NT2/D1 (cell line): ENCODE measurements around the gene MSI1.

ENCODE experiments used
- DNase-seq: peaks from one replicate; pipeline ENCODE4 v3.0.0-alpha.2; 2011; ENCODE audit warnings: low read depth, low spot score
- H3K27me3 ChIP-seq: 2 replicates; pipeline ENCODE4 v1.6.0; 2011; ENCODE audit warnings: mild to moderate bottlenecking; ENCODE audit not compliant: insufficient read length, insufficient read depth
- H3K36me3 ChIP-seq: 2 replicates; pipeline ENCODE4 v1.6.1; 2011; ENCODE audit warnings: mild to moderate bottlenecking, low read length, mixed read lengths; ENCODE audit not compliant: insufficient read depth, insufficient read length
- H3K4me1 ChIP-seq: 2 replicates; pipeline ENCODE4 v1.5.1; 2011; ENCODE audit not compliant: insufficient read depth, insufficient read length
- H3K4me3 ChIP-seq: 2 replicates; pipeline ENCODE4 v1.5.1; 2011; ENCODE audit warnings: low read depth; ENCODE audit not compliant: insufficient read length
- H3K9ac ChIP-seq: 2 replicates; pipeline ENCODE4 v1.6.0; 2011; ENCODE audit warnings: low read depth; ENCODE audit not compliant: insufficient read length
- H3K9me3 ChIP-seq: 2 replicates; pipeline ENCODE4 v1.5.1; 2011; ENCODE audit warnings: mild to moderate bottlenecking, low read length; ENCODE audit not compliant: insufficient read depth
- SUZ12 ChIP-seq: IDR thresholded peaks from 2 replicates; pipeline ENCODE4 v1.6.1; 2011; ENCODE audit not compliant: insufficient read length, insufficient read depth; ENCODE audit errors: extremely low read depth
- YY1 ChIP-seq: IDR thresholded peaks from 2 replicates; pipeline ENCODE4 v1.6.1; 2011; ENCODE audit not compliant: insufficient read length, insufficient read depth
- ZNF274 ChIP-seq: IDR thresholded peaks from 2 replicates; pipeline ENCODE4 v1.6.1; 2011; ENCODE audit warnings: mild to moderate bottlenecking, low read depth, low read length

MSI1 gene

DNA sequence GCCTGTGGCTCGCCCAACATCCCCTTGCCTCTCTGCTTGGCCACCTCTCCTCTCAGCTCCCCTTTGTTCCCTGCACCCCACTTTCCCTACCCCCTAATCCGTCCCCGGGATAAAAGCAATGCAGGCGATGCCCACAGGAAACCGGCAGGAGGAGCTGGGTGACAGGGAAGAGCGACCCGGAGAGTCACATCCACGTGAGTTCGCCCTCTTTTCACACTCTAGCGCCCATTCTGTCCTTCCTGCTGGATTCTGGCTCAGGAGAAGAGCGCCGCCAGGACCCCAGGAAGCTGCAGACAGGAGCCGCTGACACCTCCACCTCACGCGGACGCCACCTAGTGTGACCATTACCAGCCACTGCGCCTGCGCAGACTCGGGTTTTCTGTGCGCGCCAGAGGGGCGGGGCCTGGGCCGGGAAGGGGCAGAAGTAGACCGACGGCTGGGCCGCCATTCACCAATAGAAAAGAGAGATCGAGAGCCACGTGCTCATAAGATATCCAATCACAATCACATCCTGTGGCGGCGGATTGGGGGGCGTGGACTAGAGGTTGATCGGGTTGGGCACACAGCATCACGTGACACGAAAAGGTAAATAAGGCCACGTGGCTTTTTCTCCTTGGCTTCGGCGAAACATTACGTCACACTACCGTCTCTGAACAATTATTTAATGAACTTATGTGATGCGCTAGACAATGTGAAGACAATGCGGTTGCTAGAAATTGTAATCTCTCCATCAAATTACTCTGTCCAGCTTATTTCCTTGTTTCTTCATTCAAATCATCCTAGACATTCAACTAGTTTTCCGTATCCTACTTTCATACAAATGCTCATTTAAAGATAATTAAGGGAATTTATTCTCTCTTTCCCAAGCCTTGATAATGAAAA is 51.5 kb downstream of the MSI1 start:
- H3K4me3 ChIP-seq = peak overlapping the region; percentile 36
- H3K9me3 ChIP-seq = no peaks in the 10 kb centered on the region
- TF ChIP-seq ZNF274 (no peak), SUZ12 (no peak), YY1 (no peak)
- H3K9ac ChIP-seq = peak overlapping the region; percentile 82
- DNase-seq = peak; percentile 98
- H3K4me1 ChIP-seq = no peaks in the 10 kb centered on the region
- no peaks in the 10 kb centered on the region for H3K27me3 ChIP-seq
- no peaks in the 10 kb centered on the region for H3K36me3 ChIP-seq

DNA sequence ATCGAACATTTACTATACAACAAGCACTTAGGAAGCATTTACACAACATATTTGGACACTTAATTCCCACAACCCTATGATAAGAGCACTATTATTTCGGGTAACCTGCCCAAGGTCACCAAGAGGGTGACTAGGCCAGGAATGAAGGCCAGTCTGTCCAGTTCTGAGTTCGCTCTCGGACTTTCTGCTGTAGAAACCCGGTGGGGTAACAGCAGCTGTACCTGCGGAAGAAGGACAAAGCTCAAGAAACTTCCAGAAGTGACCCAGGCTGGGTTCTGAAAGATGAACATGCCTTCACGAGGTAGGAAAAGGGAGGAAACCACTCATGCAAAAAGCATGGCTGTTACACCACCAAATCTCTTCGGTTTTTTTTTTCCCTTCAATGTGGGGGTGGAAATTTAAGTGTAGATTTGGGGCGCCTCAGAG is 52.2 kb downstream of the MSI1 start:
- Histone ChIP-seq H3K9me3 (no peaks in the 10 kb centered on the region), H3K4me3 (peak overlapping the region; percentile 36), H3K36me3 (no peaks in the 10 kb centered on the region), H3K9ac (peak overlapping the region; percentile 82), H3K4me1 (no peaks in the 10 kb centered on the region), H3K27me3 (no peaks in the 10 kb centered on the region)
- no peak for TF ChIP-seq ZNF274
- DNase-seq = no peak

DNA sequence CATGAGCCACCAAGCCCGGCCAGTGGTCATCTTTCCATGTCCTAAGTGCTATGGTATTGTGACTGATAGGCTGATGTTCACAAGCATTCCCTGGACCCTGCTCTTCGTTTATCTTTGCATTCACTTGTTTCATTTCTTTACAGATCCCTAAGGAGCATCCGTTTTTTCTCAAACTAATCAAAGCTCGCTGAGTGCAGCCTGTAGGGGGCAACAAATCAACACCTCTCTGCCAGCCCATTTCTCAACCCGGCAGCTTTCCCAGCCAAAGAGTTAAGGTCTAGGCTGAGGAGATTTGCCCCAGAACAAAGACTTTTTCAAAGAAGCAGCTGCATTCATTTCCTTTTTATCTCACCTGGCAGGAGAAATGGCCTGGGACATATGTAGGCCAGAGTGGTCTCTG is 54.7 kb downstream of the MSI1 start:
- Histone ChIP-seq H3K4me1 (no peaks in the 10 kb centered on the region), H3K9me3 (no peaks in the 10 kb centered on the region), H3K36me3 (no peaks in the 10 kb centered on the region), H3K4me3 (no peak overlapping the region), H3K9ac (no peak overlapping the region), H3K27me3 (no peaks in the 10 kb centered on the region)
- no peak for TF ChIP-seq ZNF274
- TF ChIP-seq SUZ12 = no peak
- TF ChIP-seq YY1 = no peak
- DNase-seq = no peak

DNA sequence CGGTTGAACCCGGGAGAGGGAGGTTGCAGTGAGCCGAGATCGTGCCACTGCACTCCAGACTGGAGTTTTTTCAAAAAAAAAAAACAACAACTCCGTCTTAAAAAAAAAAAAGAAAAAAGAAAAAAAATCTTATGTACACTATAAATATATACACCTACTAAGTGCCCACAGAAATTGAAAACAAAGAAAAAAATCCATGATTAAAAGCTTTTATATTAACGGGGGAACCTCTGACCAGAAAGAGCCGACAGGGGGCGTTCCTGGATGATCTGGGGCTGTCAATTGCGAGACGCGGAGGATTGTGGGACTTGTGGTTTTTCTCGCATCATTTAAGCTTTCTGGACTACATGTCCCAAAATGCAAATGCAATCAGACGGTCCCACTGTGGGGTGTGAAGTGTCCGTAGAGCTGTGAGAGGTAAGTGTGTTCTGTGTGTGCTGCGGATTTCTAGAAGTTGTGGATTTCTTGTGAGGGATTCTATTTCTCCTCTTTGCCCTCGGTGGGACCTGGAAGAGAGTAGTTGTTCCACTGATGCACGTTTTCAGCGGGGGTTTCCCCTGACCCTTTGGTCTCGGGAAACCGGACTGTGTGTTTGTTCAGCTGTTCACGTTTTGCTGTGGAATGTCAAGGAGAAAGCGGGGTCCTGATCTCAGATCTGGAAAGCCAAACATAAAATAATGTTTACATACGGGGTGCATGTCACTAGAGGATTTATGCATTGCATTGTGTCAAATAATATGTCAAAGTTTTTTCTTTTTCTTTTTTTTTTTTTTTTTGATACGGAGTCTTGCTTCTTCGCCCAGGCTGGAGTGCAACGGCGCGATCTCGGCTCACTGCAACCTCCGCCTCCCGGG is 66.8 kb downstream of the MSI1 start, which contains the start of gene SIRT4:
Gene SIRT4, plus strand, starts transcription at position 360 of the 854 bp plus-strand sequence. CDS start 1,241 bp downstream, outside the sequence.
- Histone ChIP-seq H3K4me1 (no peaks in the 10 kb centered on the region), H3K27me3 (no peaks in the 10 kb centered on the region), H3K4me3 (peak within 1 kb of the TSS; percentile 78), H3K9ac (peak within 1 kb of the TSS; percentile 77), H3K36me3 (peaks cover 7% of the 10 kb centered on the region), H3K9me3 (no peaks in the 10 kb centered on the region)
- peak; percentile 89 for DNase-seq
- no peak for TF ChIP-seq YY1
- TF ChIP-seq SUZ12 = no peak

DNA sequence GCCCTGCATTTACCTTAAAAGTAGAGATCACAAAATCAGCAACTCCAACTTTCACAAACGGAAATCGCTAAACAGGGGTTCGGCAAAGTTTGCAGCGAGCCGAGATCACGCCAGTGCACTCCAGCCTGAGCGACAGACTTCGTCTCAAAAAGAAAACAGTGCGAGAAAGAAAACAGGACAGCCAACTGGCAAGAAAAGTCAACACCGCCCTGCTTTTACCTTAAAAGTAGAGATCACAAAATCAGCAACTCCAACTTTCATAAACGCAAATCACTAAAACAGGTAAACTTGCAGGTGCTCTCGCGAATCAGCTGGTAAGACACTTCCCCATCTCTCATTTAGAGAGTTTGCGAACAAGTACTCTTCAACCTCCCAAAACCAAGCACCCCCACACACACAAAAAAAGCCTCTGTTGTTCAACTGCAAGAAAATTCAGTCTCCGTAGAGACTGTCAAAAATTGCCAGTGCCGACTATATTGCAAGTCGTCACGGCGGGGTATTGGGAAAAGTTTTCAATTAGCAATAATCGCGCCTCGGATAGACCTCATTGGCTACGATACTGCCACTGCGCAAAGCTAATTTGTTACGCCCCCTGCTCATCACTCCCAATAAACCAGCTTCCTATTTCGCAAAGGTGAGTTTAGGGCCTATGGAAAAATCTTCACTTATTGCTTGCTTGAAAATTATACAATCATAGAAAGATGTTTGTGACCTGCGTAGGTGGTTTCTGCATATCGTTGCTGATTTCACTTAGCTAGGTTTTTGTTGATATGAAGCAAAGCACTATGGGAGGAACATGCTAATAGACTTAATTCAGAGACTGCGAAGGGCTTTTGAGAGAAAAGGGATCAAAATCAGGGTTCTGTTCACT is 76.1 kb downstream of the MSI1 start, which contains the start of gene RNU4-1:
Gene RNU4-1, minus strand, starts transcription at position 577 of the 871 bp plus-strand sequence.
- H3K27me3 ChIP-seq = no peaks in the 10 kb centered on the region
- peak within 1 kb of the TSS; percentile 79 for H3K9ac ChIP-seq
- TF ChIP-seq ZNF274 (no peak), YY1 (no peak), SUZ12 (no peak)
- no peaks in the 10 kb centered on the region for H3K9me3 ChIP-seq
- H3K4me3 ChIP-seq = peak within 1 kb of the TSS; percentile 37
- H3K36me3 ChIP-seq = no peaks in the 10 kb centered on the region
- no peaks in the 10 kb centered on the region for H3K4me1 ChIP-seq
- peak; percentile 92 for DNase-seq

DNA sequence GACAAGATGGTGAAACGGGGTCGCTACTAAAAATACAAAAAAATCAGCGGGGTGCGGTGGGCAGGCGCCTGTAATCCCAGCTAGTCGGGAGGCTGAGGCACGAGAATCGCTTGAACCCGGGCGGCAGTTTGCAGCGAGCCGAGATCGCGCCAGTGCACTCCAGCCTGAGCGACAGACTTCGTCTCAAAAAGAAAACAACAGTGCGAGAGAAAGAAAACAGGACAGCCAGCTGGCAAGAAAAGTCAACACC is 76.6 kb downstream of the MSI1 start:
- Histone ChIP-seq H3K4me3 (peak overlapping the region; percentile 37), H3K36me3 (no peaks in the 10 kb centered on the region), H3K27me3 (no peaks in the 10 kb centered on the region), H3K4me1 (no peaks in the 10 kb centered on the region), H3K9me3 (no peaks in the 10 kb centered on the region), H3K9ac (peak overlapping the region; percentile 79)
- no peak for TF ChIP-seq YY1
- TF ChIP-seq SUZ12 = no peak
- TF ChIP-seq ZNF274 = no peak
- no peak for DNase-seq
